Effector CD4-positive, alpha-beta T cell (primary cell): Measurements from ENCODE around the gene KRTAP20-4. TPM values are rescaled to one million over a fixed set of nuclear protein-coding genes. Genes with fewer than 3 reads are reported as not detected.

Experiments used
- DNase-seq: peaks from one replicate; pipeline ENCODE4 v3.0.0-alpha.2; 2020
- total RNA-seq: gene quantifications from one replicate; lab custom pipeline; 2026; lab: John Stamatoyannopoulos, UW

The KRTAP20-4 gene
- not detected for total RNA-seq

DNA sequence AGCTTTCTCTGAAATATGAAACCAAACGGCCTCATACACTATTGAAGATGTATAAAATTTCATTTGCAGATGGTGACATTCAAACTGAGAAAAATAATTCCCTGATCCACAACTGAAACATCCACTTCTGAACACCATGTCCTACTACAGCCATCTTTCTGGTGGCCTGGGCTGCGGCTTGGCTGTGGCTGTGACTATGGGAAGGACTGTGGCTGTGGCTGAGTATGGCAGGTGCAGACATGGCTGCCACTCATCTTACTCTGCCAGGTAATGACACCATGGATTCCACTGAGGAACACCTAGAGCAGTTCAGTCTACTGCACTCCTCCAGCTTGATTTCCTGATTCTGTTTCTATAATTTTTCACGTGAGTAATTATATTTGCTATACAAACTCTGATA lies at the start of gene KRTAP20-4:
TSS of gene KRTAP20-4 (plus strand) at position 106 of the 400 bp plus-strand sequence.
- no peak for DNase-seq

DNA sequence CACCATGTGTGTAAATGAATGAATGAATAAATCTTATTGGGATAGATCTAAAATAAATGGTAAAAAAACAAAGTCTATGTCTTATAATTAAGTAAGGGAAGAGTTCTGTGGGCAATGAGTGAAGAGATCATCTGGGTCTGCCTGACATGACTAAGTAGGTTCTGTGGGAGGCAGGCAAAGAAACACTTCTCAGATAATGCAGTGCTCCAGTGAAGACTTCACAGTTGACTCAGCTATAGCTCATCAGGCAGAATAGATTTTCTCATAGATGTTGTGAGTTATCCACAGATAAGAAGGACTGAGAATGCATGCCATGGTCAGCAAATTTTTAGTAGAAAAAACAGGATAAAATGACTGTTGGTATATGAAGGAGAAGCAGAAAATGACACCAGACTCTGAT lies 42.7 kb upstream of the KRTAP20-4 start:
- no peak for DNase-seq

DNA sequence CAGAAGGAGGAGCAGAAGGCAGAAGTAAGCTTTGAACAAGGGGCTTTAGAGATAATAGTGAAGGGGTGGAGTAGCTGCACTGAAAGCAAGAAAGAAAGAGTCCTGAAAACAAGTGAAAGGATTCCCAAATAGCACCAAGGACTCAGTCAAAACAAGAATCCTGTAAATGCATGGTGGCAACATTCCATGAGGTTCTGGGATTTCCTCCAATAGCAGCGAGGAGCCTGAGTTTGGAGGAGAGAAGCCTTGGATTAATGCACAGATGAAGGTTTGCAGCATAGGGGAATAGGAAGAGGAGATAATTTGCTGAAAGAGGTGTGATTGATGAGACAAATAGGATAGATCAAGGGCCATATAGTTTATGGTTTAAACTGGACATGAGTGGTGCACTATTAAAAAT lies 41.1 kb upstream of the KRTAP20-4 start:
- DNase-seq = no peak

DNA sequence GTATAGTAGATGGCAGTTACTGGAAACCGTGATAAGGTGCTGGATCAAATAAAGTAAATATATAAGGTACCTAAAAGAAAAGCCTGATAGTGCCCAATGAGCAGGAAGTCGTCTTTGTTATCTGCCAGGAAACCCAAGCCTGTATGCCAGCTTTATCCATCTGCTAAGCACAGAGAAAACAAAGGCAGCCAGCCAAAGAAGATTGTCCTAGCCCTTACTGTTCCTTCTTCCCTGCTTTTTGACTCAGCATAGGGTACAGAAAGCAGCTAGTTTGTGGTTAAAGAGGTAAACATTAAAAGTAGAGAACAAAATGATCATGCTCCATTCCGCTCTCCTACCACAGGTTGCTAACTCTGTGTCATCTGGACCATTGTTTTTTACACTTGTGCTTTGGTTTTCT lies 40.3 kb upstream of the KRTAP20-4 start:
- no peak for DNase-seq

DNA sequence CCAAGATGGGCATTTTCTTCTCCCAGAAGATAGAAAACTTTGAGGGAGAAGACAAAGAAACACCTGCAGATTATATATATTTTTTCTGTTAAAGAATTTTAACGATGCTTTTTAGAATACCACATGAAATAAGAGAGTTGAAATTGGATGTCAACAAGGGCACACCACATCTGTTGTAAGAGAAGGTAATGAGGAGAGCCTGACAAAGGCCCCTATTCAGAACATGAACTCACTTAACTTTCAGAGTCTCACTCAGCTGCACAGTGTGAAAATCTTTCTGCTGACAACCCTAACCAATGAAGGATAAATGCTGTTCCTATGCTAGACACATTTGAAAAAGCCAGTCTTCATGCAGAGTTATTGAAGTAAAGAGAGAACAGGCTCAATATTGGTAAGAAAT lies 37.6 kb upstream of the KRTAP20-4 start:
- no peak for DNase-seq

DNA sequence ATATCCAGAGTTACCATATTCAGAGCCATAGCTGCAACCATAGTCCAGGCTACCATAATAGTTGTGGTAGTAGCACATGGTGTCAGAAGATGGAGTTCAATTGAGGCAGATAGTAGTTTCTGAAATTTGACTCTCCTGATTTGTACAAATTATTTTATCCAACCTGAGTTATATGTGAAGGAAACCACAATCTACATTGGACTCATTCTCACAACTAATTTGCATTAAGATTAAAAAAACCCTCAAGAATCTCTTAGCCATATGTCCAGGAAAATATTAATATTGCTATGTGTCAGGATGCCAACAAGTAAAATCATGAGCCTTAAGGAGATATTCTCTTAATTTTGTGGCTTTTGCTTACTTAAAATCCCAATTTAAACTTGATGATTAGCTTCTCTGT lies 30.1 kb upstream of the KRTAP20-4 start, which contains the start of gene KRTAP22-2:
TSS of gene KRTAP22-2 (minus strand) at position 101 of the 400 bp plus-strand sequence.
- DNase-seq = no peak

DNA sequence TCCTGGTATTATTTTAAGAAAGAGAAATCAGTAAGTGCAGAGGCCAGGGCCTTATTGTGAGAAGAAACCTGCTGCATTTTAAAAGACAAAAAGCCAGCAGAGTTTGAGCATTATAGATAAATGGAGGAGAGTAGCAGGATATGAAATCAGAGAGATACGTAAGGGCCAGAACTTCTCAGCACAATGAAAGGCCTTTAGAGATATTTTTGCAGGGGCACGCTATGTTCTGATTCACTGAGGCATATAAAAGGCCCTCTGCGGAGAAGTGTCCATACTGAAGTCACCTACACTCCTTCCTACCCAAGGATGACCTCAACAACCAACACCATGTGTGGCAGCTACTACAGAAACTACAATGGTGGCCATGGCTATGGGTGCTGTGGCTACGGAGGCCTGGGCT lies 28.3 kb upstream of the KRTAP20-4 start, which contains the start of gene KRTAP6-3:
TSS of gene KRTAP6-3 (plus strand) at position 301 of the 400 bp plus-strand sequence. CDS start at position 307, 6 bp downstream.
- no peak for DNase-seq

DNA sequence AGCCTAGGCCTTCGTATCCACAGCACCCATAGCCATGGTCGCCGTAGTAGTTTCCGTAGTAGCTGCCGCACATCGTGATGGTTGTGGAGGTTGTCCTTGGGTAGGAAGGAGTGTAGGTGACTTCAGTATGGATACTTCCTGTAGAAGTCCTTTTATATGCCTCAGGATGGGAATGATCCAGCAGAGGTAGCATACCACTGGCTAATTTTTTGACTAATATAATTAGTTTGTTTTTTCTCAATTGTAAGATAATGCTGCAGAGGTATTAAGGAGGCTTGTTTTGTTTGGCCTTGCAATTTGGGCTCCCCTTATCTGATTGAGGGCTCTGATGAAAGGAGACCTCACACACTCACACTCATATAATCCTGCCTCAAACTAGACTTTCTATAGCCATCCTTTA lies 21.6 kb upstream of the KRTAP20-4 start, which contains the start of gene KRTAP6-2:
TSS of gene KRTAP6-2 (minus strand) at position 101 of the 400 bp plus-strand sequence. CDS start at position 73, 28 bp downstream.
- no peak for DNase-seq

DNA sequence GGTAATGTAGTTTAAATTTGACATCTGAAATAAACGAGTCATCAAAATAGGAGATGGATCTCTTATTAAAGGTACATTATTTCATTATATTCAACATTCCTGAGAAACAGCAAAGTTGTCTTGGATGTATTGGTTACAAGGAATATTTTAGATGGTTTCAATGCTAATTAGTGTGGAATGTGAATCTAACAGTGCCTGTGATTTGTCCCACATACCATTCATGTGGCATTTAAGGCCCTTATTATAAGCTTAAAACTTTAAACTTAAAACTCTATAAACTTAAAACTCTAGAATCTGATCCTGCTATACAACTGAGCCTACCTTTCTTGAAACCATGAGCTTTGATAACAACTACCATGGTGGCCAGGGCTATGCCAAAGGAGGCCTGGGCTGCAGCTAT lies 19.6 kb upstream of the KRTAP20-4 start, which contains the start of gene KRTAP22-1:
TSS of gene KRTAP22-1 (plus strand) at position 301 of the 400 bp plus-strand sequence.
- DNase-seq = no peak

DNA sequence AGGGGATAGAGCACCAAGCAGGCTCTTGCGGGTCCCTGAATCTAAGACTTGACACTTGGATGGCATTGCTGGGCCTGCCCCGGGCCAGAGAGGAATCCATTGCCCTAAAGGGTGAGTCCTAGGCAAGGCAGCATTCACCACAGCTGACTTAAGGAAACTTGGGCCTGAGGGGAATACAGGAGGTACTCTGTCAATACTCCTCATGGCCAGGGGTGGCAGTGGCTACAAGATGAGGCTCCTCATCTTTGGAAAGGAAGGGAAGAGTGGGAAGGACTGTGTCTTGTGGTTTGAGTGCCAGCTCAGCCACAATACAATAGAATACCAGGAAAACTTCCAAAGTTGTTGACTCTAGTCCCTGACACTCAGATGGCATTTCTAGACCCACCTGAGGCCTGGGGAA lies 14.5 kb upstream of the KRTAP20-4 start:
- DNase-seq = no peak

DNA sequence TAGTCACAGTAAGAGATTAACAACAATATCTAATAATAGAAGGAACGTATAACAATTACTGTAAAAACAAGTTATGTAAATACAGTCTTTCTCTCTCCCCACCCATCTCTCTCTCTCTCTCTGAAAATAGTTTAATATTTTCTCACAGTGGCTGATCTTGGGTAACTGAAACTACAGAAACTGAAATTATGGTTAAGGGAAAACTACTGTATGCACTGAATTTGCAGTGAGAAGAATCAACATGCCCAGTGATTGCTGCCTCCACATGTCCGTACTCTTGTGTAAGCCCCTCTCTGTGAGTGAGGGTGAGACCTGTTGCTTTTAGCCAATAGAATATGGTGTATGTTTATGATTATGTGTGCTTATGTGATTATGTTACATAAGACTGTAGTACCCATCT lies 8.3 kb upstream of the KRTAP20-4 start:
- no peak for DNase-seq

DNA sequence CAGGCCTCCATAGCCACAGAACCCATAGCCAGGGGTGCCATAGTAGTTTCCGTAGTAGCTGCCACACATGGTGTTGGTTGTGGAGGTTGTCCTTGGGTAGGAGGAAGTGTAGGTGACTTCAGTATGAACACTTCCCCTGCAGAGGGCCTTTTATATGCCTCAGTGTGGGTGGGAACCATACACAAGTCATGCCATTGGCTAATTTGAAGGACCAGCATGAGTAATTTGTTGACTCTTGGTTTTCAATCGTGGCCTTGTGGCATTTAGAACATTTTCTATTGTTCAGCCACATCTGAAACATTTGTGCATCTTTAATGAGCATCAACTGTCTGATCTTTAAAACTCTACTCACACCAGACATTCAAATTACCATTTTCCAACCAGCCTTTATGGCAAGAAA lies 6.6 kb upstream of the KRTAP20-4 start, which contains the start of gene KRTAP6-1:
TSS of gene KRTAP6-1 (minus strand) at position 95 of the 400 bp plus-strand sequence. CDS start at position 69, 26 bp downstream.
- DNase-seq = no peak

DNA sequence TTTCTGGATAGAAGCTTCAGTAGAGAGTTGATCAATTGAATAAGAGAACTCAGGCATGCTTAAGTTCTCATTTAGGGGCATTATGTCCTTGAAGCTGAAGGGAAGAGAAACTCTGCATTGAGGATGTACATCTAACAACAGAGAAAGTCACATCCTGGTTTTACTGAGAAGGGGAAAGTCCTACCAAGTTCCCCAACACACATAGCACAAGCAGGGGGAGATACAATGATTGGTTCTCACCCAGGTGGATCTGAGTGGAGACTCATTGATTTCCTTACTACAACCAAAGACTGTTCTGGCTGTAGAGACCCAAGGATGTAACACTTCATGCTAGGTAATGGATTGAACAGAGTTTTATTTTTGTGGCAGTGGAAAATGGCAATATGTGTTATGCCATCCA lies 5.2 kb upstream of the KRTAP20-4 start:
- DNase-seq = no peak

DNA sequence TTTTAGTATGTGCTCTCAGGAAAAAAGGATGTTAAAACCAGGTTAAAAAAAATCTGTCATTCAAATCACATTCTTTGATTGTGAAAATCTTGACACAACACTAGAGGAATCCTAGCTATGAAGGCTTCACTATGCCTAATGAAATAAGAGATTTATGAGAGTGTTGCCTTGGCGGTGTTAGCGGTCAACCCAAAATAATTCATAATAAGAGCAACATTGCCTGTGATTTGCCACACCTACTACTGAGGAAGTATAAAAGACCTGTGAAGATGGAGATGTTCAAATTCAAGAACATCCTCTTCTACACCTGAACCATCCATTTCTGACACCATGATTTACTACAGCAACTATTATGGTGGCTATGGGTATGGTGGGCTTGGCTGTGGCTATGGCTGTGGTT lies 4.3 kb upstream of the KRTAP20-4 start, which contains the start of gene KRTAP20-1:
TSS of gene KRTAP20-1 (plus strand) at position 301 of the 400 bp plus-strand sequence. CDS start at position 331, 30 bp downstream.
- DNase-seq = no peak

DNA sequence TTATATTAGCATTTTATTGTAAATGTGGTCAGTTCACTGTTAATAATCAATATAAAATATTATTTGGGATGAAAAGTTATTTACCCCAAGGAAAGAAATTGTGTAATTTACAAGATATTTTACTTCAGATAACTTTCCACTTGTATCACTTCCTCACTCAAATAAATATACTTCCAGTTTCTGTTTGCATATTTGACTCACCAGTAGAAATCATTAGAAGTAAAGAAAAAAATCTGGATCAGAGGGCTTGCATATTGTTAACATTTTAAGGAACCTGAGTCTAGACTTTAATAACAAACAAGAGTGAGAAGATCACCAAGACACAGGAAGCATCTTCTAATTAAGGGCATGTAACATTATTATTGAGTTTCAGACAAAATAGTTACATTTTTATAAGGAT lies 347 bp upstream of the KRTAP20-4 start:
- no peak for DNase-seq

DNA sequence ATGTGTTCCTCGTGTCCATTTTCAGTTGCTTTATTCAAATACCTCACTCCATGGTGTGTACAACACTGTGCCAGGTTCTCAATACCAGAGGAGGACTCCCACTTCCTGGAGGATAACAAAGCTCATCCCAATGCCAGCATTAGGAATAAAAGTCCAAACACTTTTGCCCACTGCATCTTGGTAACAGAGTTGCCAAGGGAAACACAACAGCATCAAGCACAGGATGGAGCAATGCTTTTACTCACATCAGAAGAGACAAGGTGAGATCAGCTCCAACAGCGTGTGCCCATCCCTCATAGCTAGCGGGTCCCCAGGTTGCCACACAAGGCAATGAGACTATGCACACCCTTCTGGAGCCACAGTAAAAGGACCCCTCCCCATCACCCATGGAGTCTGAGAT lies 2.9 kb downstream of the KRTAP20-4 start:
- DNase-seq = no peak

DNA sequence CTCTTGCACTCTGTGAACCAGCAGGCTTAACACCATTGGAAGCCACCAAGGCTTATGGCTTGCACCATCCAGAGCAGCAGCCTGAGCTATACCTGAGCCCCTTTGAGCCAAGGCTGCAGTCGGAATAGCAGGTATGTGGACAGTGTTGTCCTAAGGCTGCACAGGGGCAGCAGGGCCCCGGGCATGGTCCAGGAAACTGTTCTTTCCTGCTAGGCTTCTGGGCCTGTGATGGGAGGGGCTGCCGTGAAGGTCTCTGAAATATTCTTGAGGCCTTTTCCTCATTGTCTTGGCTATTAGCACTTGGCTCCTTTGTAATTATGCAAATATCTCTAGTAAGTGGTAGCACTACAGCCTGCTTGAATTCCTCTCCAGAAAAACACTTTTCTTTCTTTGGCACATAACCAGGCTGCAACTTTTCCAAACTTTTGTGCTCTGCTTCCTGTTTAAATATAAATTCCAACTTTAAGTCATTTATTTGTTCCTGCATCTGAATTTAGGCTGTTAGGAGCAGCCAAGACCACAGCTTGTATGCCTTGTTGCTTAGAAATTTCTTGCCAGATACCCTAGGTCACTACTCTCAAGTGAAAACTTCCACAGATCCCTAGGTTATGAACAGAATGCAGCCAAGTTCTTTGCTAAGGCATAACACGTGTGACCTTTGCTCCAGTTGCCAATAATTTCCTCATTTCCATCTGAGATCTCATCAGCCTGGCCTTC lies 5.2 kb downstream of the KRTAP20-4 start:
- no peak for DNase-seq

DNA sequence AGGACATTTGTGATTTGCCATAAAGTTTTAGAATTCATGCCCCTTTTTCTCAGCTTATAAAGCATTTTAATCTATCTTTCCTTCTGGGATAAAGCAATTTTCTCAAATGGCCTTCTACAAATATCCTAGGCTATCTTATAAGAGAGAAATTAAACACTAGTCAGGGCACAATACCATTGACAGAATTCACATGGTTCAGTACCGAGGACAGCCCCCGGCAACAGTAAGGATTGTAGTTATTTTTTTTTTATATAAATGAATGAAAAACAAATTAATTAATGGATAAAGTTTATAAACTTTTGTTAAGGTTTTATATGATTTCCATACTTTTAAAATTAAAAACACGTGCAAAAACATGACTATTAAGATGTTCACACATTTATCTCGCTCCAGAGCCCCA lies 7.7 kb downstream of the KRTAP20-4 start:
- no peak for DNase-seq

DNA sequence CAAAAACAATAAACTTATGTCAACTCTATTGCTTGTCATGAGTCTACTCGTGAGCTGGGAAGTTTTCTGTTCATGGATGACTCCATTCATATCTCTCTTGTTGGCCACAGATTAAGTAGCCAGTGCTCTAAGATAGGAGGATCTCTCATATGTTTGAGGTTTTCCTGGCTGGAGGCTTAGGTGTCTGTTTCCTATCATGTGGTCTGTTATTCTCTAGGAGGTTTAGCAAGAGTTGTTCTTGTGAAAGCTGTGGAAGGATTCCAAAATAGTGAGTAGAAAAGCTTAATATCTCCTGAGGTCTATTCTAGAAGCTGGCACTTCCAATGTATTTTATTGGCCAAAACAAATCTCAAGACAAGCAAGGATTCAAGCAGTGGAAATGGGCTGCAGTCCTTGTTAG lies 8.8 kb downstream of the KRTAP20-4 start:
- no peak for DNase-seq

DNA sequence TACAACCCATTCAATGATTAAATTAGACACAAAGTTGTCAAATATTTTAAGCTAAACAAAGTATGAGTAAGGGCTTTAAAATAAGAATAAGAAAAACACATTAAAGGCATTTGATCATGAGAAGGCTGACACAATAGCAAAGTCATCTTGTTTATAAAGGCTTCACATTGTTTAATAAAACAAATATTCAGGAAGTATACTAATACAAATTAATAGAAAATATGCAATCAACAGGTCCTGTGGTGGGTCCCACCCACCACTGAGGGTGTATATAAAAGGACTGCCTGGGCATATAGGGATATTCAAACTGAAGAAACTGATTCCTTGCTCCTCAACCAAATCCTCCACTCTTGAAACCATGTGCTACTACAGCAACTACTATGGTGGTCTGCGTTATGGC lies 14.5 kb downstream of the KRTAP20-4 start, which contains the start of gene KRTAP20-2:
TSS of gene KRTAP20-2 (plus strand) at position 301 of the 400 bp plus-strand sequence. CDS start at position 359, 58 bp downstream.
- DNase-seq = no peak

DNA sequence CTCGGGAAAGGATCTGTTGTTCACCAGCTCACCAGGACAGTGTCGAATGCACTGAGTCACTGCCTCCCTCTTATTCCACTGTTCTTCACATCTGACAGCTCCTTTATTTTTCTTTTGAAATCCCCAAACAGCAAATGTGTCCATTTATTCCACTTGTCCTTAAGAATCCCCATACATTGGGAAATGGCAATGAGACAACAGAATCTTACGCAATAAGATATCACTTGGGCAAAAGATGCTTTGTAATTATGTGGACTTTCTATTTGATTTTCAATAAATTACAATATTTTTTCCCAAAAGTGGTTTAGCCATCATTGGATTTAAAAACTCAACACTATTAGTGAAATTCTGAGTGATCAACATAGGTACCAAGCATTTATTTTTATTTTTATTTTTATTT lies 18.3 kb downstream of the KRTAP20-4 start:
- DNase-seq = no peak

DNA sequence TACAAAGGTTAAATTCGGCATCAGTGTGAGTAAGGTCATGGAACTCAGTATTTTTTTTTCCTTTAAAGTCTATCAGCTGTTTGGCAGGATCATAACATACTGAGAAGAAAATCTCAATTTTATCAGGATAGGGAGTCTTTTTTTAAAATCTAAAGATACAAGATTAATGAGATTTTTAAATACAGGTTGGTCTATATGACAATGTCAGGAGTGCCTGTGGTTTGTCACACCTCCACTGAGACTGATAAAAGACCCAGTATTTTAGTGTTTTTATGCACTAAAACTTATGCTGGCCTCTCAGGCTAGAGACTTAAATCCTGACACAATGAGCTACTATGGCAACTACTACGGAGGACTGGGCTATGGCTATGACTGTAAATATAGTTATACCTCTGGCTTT lies 22.1 kb downstream of the KRTAP20-4 start, which contains the start of gene KRTAP20-3:
TSS of gene KRTAP20-3 (plus strand) at position 301 of the 400 bp plus-strand sequence.
- DNase-seq = no peak

DNA sequence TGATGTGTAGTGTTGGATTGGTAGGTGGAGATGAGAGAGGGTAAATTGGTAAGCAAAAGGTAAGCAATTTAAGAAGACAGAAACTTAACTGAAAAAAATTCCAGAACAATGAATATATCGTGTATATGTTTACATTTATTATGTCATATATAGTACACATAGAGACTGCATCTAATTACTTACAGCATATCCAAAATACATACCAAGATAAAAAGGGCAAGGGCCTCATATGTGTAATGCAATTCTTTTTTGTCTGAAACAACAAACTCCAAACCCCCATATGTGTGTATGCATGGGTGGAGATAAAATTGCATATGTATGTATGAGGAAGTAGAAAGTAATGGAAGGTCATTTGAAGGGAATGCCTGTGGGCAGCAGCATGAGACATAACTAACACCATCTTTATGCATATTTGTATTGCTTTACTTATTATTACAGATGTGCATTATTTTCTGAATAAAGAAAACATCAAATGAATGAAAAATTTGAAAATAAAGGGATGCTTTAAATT lies 26.5 kb downstream of the KRTAP20-4 start:
- DNase-seq = no peak

DNA sequence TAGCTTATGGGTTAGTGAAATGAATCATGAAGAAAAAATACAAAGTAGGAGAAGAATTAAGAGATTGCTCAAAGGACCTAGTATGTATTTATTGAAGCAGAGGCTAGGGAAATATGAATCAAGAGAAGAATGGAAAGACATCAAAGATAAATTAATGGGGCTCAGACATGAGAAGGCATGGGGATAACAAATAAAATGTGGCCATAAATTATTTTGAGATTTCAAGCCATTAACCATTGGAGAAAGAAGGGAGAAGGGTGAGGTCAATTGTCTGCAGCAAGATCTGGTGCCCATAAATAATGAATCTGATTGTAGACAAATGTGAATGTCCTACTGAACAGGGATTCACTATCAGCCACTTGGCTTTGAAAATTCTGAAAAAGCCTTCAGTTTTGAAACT lies 32.5 kb downstream of the KRTAP20-4 start:
- DNase-seq = no peak
